Vagina (tissue), 2 donors: ENCODE measurements around the gene LRRC43.

Experiments used
- CTCF ChIP-seq, 3 experiments: fragments of 450-650 bp in 2 of 3; fragments of 200-600 bp in 1 of 3; sonication (generic) in 1 of 3; IDR thresholded peaks; one replicate each; pipeline ENCODE4 v1.5.1; 2017 to 2019; ENCODE audit warnings: antibody characterized with exemption in 3 of 3, mild to moderate bottlenecking in 2 of 3, moderate library complexity in 2 of 3
- POLR2A ChIP-seq, 2 donors: fragments of 450-650 bp; IDR thresholded peaks; one replicate each; pipeline ENCODE4 v1.6.1; 2017; ENCODE audit warnings: antibody characterized with exemption in 2 of 2, mild to moderate bottlenecking in 2 of 2, moderate library complexity in 2 of 2
- POLR2AphosphoS5 ChIP-seq, 2 donors: sonication (generic); formaldehyde crosslinking; IDR thresholded peaks; one replicate each; pipeline ENCODE4 v1.9.0; 2017; ENCODE audit warnings: antibody characterized with exemption in 2 of 2, mild to moderate bottlenecking in 2 of 2, low read depth in 1 of 2; ENCODE audit not compliant: insufficient read depth in 1 of 2

GRCh38 chr12:122133192-122133950 is 49.6 kb upstream of the LRRC43 start:
- TF ChIP-seq CTCF (IDR thresholded peaks at IDR 0.05) (no peak), POLR2AphosphoS5 (IDR thresholded peaks at IDR 0.05; ENCODE audit: insufficient read depth in 1 of 2, low read depth in 1 of 2) (no peak), POLR2A (IDR thresholded peaks at IDR 0.05) (no peak)
